ENCODE data around the gene E2F1.
A peak's percentile ranks its signal among the peaks of the same experiment; 100 is the strongest.

The E2F1 gene

GRCh38 chr20:33686100-33686983 is at the start of gene E2F1:
E2F1 (minus strand) TSS chr20:33686385; CDS start chr20:33686264, 121 bp downstream.
- peak; percentile 80 for DNase-seq

- DNase-seq = no peak
Measured at GRCh38 chr20:33733654-33734576, 47.7 kb upstream of the E2F1 start.

- DNase-seq = peak; percentile 66
Measured at GRCh38 chr20:33732166-33732970, 46.2 kb upstream of the E2F1 start.

GRCh38 chr20:33731693-33732165 is 45.5 kb upstream of the E2F1 start, which contains the start of gene ZNF341:
ZNF341 (plus strand) TSS chr20:33731996; CDS start chr20:33732022, 26 bp downstream.
- DNase-seq = peak; percentile 66

- DNase-seq = no peak
Measured at GRCh38 chr20:33730946-33731692, 44.9 kb upstream of the E2F1 start.

GRCh38 chr20:33729101-33729500 is 42.9 kb upstream of the E2F1 start:
- DNase-seq = no peak

GRCh38 chr20:33728463-33728862 is 42.3 kb upstream of the E2F1 start:
- no peak for DNase-seq

- no peak for DNase-seq
Measured at GRCh38 chr20:33727806-33728205, 41.6 kb upstream of the E2F1 start.

- DNase-seq = no peak
Measured at GRCh38 chr20:33727115-33727479, 40.9 kb upstream of the E2F1 start.

- DNase-seq = no peak
Measured at GRCh38 chr20:33725607-33726264, 39.6 kb upstream of the E2F1 start.

- no peak for DNase-seq
Measured at GRCh38 chr20:33724439-33725094, 38.4 kb upstream of the E2F1 start.

- no peak for DNase-seq
Measured at GRCh38 chr20:33721391-33722140, 35.4 kb upstream of the E2F1 start.

- peak; percentile 98 for DNase-seq
Measured at GRCh38 chr20:33719989-33720709, 34.0 kb upstream of the E2F1 start, which contains the start of gene PXMP4. PXMP4 (minus strand) TSS chr20:33720310; CDS start chr20:33720207, 103 bp downstream.

- DNase-seq = no peak
Measured at GRCh38 chr20:33719277-33719988, 33.2 kb upstream of the E2F1 start.

GRCh38 chr20:33716498-33716897 is 30.3 kb upstream of the E2F1 start:
- no peak for DNase-seq

GRCh38 chr20:33713865-33714367 is 27.7 kb upstream of the E2F1 start:
- no peak for DNase-seq

GRCh38 chr20:33711446-33711738 is 25.2 kb upstream of the E2F1 start:
- DNase-seq = no peak

GRCh38 chr20:33710681-33711445 is 24.7 kb upstream of the E2F1 start:
- DNase-seq = no peak
